Thyroid gland (tissue), 4 donors: ENCODE data around the gene SEMA6A. TPM values are rescaled to one million over a fixed set of nuclear protein-coding genes. Genes with fewer than 3 reads are reported as not detected.

ENCODE experiments used
- DNase-seq, 2 donors: peaks; one replicate each; pipeline ENCODE4 v3.0.0-alpha.2; 2019
- H3K27ac ChIP-seq, 3 donors: fragments of 200-600 bp; sonication (generic); 1 replicate in 2 of 3; 2 replicates in 1 of 3; pipeline ENCODE4 v1.5.1; 2016 to 2019; ENCODE audit warnings: mild to moderate bottlenecking in 1 of 3, moderate library complexity in 1 of 3
- H3K27me3 ChIP-seq: fragments of 200-600 bp; sonication (generic); one replicate; pipeline ENCODE4 v1.5.1; 2019
- H3K36me3 ChIP-seq, 2 donors: fragments of 200-600 bp; sonication (generic); one replicate each; pipeline ENCODE4 v1.5.1; 2016 to 2019
- H3K4me1 ChIP-seq, 2 donors: fragments of 200-600 bp; sonication (generic); one replicate each; pipeline ENCODE4 v1.5.1; 2017 to 2019
- H3K4me3 ChIP-seq, 3 donors: fragments of 200-600 bp; sonication (generic); replicated peaks in 1 of 3; 1 replicate in 2 of 3; 2 replicates in 1 of 3; pipeline ENCODE4 v1.5.1; 2016; ENCODE audit warnings: mild to moderate bottlenecking in 1 of 3
- H3K9me3 ChIP-seq: fragments of 200-600 bp; sonication (generic); one replicate; pipeline ENCODE4 v1.5.1; 2017
- CTCF ChIP-seq, 6 experiments: fragments of 200-600 bp in 3 of 6; fragments of 450-650 bp in 3 of 6; sonication (generic) in 3 of 6; IDR thresholded peaks; one replicate each; pipeline ENCODE4 v1.5.1; 2016 to 2019; ENCODE audit warnings: antibody characterized with exemption in 6 of 6, mild to moderate bottlenecking in 2 of 6, inconsistent platforms in 1 of 6, moderate library complexity in 1 of 6
- POLR2A ChIP-seq, 2 donors: fragments of 450-650 bp; IDR thresholded peaks; one replicate each; pipeline ENCODE4 v1.6.1; 2017; ENCODE audit warnings: antibody characterized with exemption in 2 of 2, mild to moderate bottlenecking in 2 of 2, moderate library complexity in 1 of 2
- WGBS, 2 donors: methylation state at CpG; one replicate each; pipeline ENCODE4 v1.1.5; 2017; 5-methylcytosine and 5-hydroxymethylcytosine counted together
- intact Hi-C: fragments of 100-400 bp; cut with DNase I; formaldehyde crosslinking; loops from one replicate; pipeline ENCODE4 v1.15.1; 2023
- total RNA-seq, 4 donors: library from RNA; depleted of rRNA; stranded (reverse); fragments of >200 nt; gene quantifications; one replicate each; pipeline ENCODE4 v1.2.3, GENCODE V29; 2016

The SEMA6A gene
- total RNA-seq, 4 donors from 2014 or later, result 27.6 to 37.9 (median 30.4) TPM

GRCh38 chr5:116534964-116535651 lies 39.5 kb downstream of the SEMA6A start:
- WGBS, 2 donors, result 80 to 93% methylated on average over 2 of the region's 2 CpGs
- Histone ChIP-seq H3K27me3 (no peaks in the 10 kb centered on the region), H3K4me1 (peaks cover 0 to 6% of the 10 kb centered on the region in 2 donors), H3K36me3 (no peaks in the 10 kb centered on the region), H3K4me3 (no peak overlapping the region), H3K27ac (no peak overlapping the region), H3K9me3 (no peaks in the 10 kb centered on the region)
- DNase-seq, result no peak
- TF ChIP-seq POLR2A (IDR thresholded peaks at IDR 0.05), result no peak
- no peak for TF ChIP-seq CTCF (IDR thresholded peaks at IDR 0.05)
- intact Hi-C loops, result no loop called here

- no peak for DNase-seq
- intact Hi-C loops, result no loop called here
- H3K4me3 ChIP-seq, result no peak overlapping the region
- no peaks in the 10 kb centered on the region for H3K9me3 ChIP-seq
- 44% methylated on average over 3 of the region's 3 CpGs for WGBS, 2 donors
- TF ChIP-seq POLR2A (IDR thresholded peaks at IDR 0.05) (no peak), CTCF (IDR thresholded peaks at IDR 0.05) (no peak)
- H3K27ac ChIP-seq, result no peak overlapping the region
- peaks cover 0 to 6% of the 10 kb centered on the region in 2 donors for H3K4me1 ChIP-seq
- H3K27me3 ChIP-seq, result no peaks in the 10 kb centered on the region
- no peaks in the 10 kb centered on the region for H3K36me3 ChIP-seq
These were observed 41.7 kb downstream of the SEMA6A start for GRCh38 chr5:116532762-116533525.

GRCh38 chr5:116531635-116532034 lies 43.0 kb downstream of the SEMA6A start:
- no peak for DNase-seq
- WGBS, 2 donors, result 81 to 92% methylated on average over 1 of the region's 1 CpG
- peaks cover 0 to 6% of the 10 kb centered on the region in 2 donors for H3K4me1 ChIP-seq
- no peak for TF ChIP-seq POLR2A (IDR thresholded peaks at IDR 0.05)
- no peak for TF ChIP-seq CTCF (IDR thresholded peaks at IDR 0.05)
- H3K4me3 ChIP-seq, result no peak overlapping the region
- no peaks in the 10 kb centered on the region for H3K9me3 ChIP-seq
- no peak overlapping the region for H3K27ac ChIP-seq
- no peaks in the 10 kb centered on the region for H3K36me3 ChIP-seq
- H3K27me3 ChIP-seq, result no peaks in the 10 kb centered on the region
- intact Hi-C loops, result no loop called here

- intact Hi-C loops, result no loop called here
- H3K4me1 ChIP-seq, result peaks cover 0 to 6% of the 10 kb centered on the region in 2 donors
- 88% methylated on average over 5 of the region's 5 CpGs for whole genome bisulfite sequencing, 2 donors
These were observed 43.5 kb downstream of the SEMA6A start for GRCh38 chr5:116531117-116531516.

More at GRCh38 chr5:116531117-116531516, 43.5 kb downstream of the SEMA6A start:
- DNase-seq, result no peak
- Histone ChIP-seq H3K36me3 (no peaks in the 10 kb centered on the region), H3K9me3 (no peaks in the 10 kb centered on the region), H3K27ac (no peak overlapping the region), H3K27me3 (no peaks in the 10 kb centered on the region), H3K4me3 (no peak overlapping the region)
- TF ChIP-seq POLR2A (IDR thresholded peaks at IDR 0.05), result no peak
- TF ChIP-seq CTCF (IDR thresholded peaks at IDR 0.05), result no peak
